GM12875 (cell line): ENCODE results near the gene CC2D1A.

Experiments used
- H3K4me3 ChIP-seq: one replicate; pipeline ENCODE4 v1.5.1; 2011; ENCODE audit warnings: low read depth, low read length, control low read depth
- CTCF ChIP-seq: IDR thresholded peaks from 2 replicates; pipeline ENCODE4 v1.5.1; 2011; ENCODE audit warnings: low read depth, mild to moderate bottlenecking, control low read depth, inconsistent platforms, low read length, moderate library complexity, borderline replicate concordance; ENCODE audit not compliant: insufficient read depth

CC2D1A gene

GRCh38 chr19:13884726-13885591, 21.0 kb upstream of the CC2D1A start:
- no peak overlapping the region for H3K4me3 ChIP-seq

GRCh38 chr19:13885826-13886365, 20.1 kb upstream of the CC2D1A start:
- no peak overlapping the region for H3K4me3 ChIP-seq
- no peak for TF ChIP-seq CTCF

More at GRCh38 chr19:13884726-13885591, 21.0 kb upstream of the CC2D1A start:
- TF ChIP-seq CTCF = no peak

GRCh38 chr19:13887018-13887436, 19.0 kb upstream of the CC2D1A start:
- TF ChIP-seq CTCF = no peak
- H3K4me3 ChIP-seq = no peak overlapping the region

GRCh38 chr19:13887517-13887916, 18.5 kb upstream of the CC2D1A start:
- no peak for TF ChIP-seq CTCF
- H3K4me3 ChIP-seq = no peak overlapping the region

GRCh38 chr19:13888281-13888680, 17.7 kb upstream of the CC2D1A start:
- TF ChIP-seq CTCF = no peak
- no peak overlapping the region for H3K4me3 ChIP-seq

GRCh38 chr19:13890136-13890535, 15.9 kb upstream of the CC2D1A start:
- TF ChIP-seq CTCF = no peak
- no peak overlapping the region for H3K4me3 ChIP-seq

GRCh38 chr19:13892870-13893269, 13.1 kb upstream of the CC2D1A start:
- no peak overlapping the region for H3K4me3 ChIP-seq
- TF ChIP-seq CTCF = no peak
